ENCODE data around the gene TARP.

TARP gene

GRCh38 chr7:38312821-38313220 is 39.4 kb upstream of the TARP start:
- Histone ChIP-seq H3K9ac (ENCODE audit: low read depth, low read length) (no peak overlapping the region), H3K27me3 (ENCODE audit: insufficient read depth, low read length) (no peaks in the 10 kb centered on the region), H3K27ac (ENCODE audit: low read length) (no peak overlapping the region), H3K4me1 (ENCODE audit: insufficient read depth, low read length) (no peaks in the 10 kb centered on the region), H3K4me3 (ENCODE audit: low read length) (no peak overlapping the region), H3K36me3 (ENCODE audit: insufficient read depth, low read depth, low read length) (no peaks in the 10 kb centered on the region), H3K9me3 (ENCODE audit: insufficient read depth, low read depth, low read length) (no peaks in the 10 kb centered on the region)

- Histone ChIP-seq H3K4me3 (ENCODE audit: low read length) (peak overlapping the region; percentile 30; the same call in 1 of the 2 replicates), H3K4me1 (ENCODE audit: insufficient read depth, low read length) (no peaks in the 10 kb centered on the region), H3K36me3 (ENCODE audit: insufficient read depth, low read depth, low read length) (no peaks in the 10 kb centered on the region), H3K27ac (ENCODE audit: low read length) (no peak overlapping the region), H3K9ac (ENCODE audit: low read depth, low read length) (no peak overlapping the region), H3K9me3 (ENCODE audit: insufficient read depth, low read depth, low read length) (no peaks in the 10 kb centered on the region), H3K27me3 (ENCODE audit: insufficient read depth, low read length) (no peaks in the 10 kb centered on the region)
Measured at GRCh38 chr7:38311329-38311937, 38.0 kb upstream of the TARP start.

- Histone ChIP-seq H3K4me1 (ENCODE audit: insufficient read depth, low read length) (no peaks in the 10 kb centered on the region), H3K27me3 (ENCODE audit: insufficient read depth, low read length) (no peaks in the 10 kb centered on the region), H3K4me3 (ENCODE audit: low read length) (no peak overlapping the region; the same call in 1 of the 2 replicates), H3K36me3 (ENCODE audit: insufficient read depth, low read depth, low read length) (no peaks in the 10 kb centered on the region), H3K27ac (ENCODE audit: low read length) (no peak overlapping the region), H3K9ac (ENCODE audit: low read depth, low read length) (no peak overlapping the region), H3K9me3 (ENCODE audit: insufficient read depth, low read depth, low read length) (no peaks in the 10 kb centered on the region)
Measured at GRCh38 chr7:38310591-38311101, 37.2 kb upstream of the TARP start.

GRCh38 chr7:38309555-38309954 is 36.1 kb upstream of the TARP start:
- Histone ChIP-seq H3K4me3 (ENCODE audit: low read length) (no peak overlapping the region), H3K4me1 (ENCODE audit: insufficient read depth, low read length) (no peaks in the 10 kb centered on the region), H3K27ac (ENCODE audit: low read length) (no peak overlapping the region), H3K36me3 (ENCODE audit: insufficient read depth, low read depth, low read length) (no peaks in the 10 kb centered on the region), H3K9me3 (ENCODE audit: insufficient read depth, low read depth, low read length) (no peaks in the 10 kb centered on the region), H3K27me3 (ENCODE audit: insufficient read depth, low read length) (no peaks in the 10 kb centered on the region), H3K9ac (ENCODE audit: low read depth, low read length) (no peak overlapping the region)

GRCh38 chr7:38308140-38308539 is 34.7 kb upstream of the TARP start:
- no peaks in the 10 kb centered on the region for H3K36me3 ChIP-seq (ENCODE audit: insufficient read depth, low read depth, low read length)
- H3K9ac ChIP-seq (ENCODE audit: low read depth, low read length): no peak overlapping the region
- H3K27me3 ChIP-seq (ENCODE audit: insufficient read depth, low read length): no peaks in the 10 kb centered on the region
- H3K9me3 ChIP-seq (ENCODE audit: insufficient read depth, low read depth, low read length): no peaks in the 10 kb centered on the region
- H3K4me3 ChIP-seq (ENCODE audit: low read length): no peak overlapping the region
- H3K4me1 ChIP-seq (ENCODE audit: insufficient read depth, low read length): no peaks in the 10 kb centered on the region
- no peak overlapping the region for H3K27ac ChIP-seq (ENCODE audit: low read length)

- H3K9ac ChIP-seq (ENCODE audit: low read depth, low read length): no peak overlapping the region
- H3K4me1 ChIP-seq (ENCODE audit: insufficient read depth, low read length): no peaks in the 10 kb centered on the region
- H3K4me3 ChIP-seq (ENCODE audit: low read length): no peak overlapping the region
- H3K9me3 ChIP-seq (ENCODE audit: insufficient read depth, low read depth, low read length): no peaks in the 10 kb centered on the region
- H3K27me3 ChIP-seq (ENCODE audit: insufficient read depth, low read length): no peaks in the 10 kb centered on the region
- no peak overlapping the region for H3K27ac ChIP-seq (ENCODE audit: low read length)
- no peaks in the 10 kb centered on the region for H3K36me3 ChIP-seq (ENCODE audit: insufficient read depth, low read depth, low read length)
Measured at GRCh38 chr7:38307640-38308039, 34.2 kb upstream of the TARP start.

- Histone ChIP-seq H3K4me3 (ENCODE audit: low read length) (no peak overlapping the region), H3K36me3 (ENCODE audit: insufficient read depth, low read depth, low read length) (no peaks in the 10 kb centered on the region), H3K9ac (ENCODE audit: low read depth, low read length) (no peak overlapping the region), H3K27ac (ENCODE audit: low read length) (no peak overlapping the region), H3K27me3 (ENCODE audit: insufficient read depth, low read length) (no peaks in the 10 kb centered on the region), H3K4me1 (ENCODE audit: insufficient read depth, low read length) (no peaks in the 10 kb centered on the region), H3K9me3 (ENCODE audit: insufficient read depth, low read depth, low read length) (no peaks in the 10 kb centered on the region)
Measured at GRCh38 chr7:38306914-38307313, 33.5 kb upstream of the TARP start.

- no peaks in the 10 kb centered on the region for H3K9me3 ChIP-seq (ENCODE audit: insufficient read depth, low read depth, low read length)
- H3K4me3 ChIP-seq (ENCODE audit: low read length): no peak overlapping the region
- no peaks in the 10 kb centered on the region for H3K4me1 ChIP-seq (ENCODE audit: insufficient read depth, low read length)
- no peaks in the 10 kb centered on the region for H3K36me3 ChIP-seq (ENCODE audit: insufficient read depth, low read depth, low read length)
- H3K27me3 ChIP-seq (ENCODE audit: insufficient read depth, low read length): no peaks in the 10 kb centered on the region
- no peak overlapping the region for H3K9ac ChIP-seq (ENCODE audit: low read depth, low read length)
- no peak overlapping the region for H3K27ac ChIP-seq (ENCODE audit: low read length)
Measured at GRCh38 chr7:38306171-38306570, 32.7 kb upstream of the TARP start.

- no peaks in the 10 kb centered on the region for H3K36me3 ChIP-seq (ENCODE audit: insufficient read depth, low read depth, low read length)
- no peaks in the 10 kb centered on the region for H3K4me1 ChIP-seq (ENCODE audit: insufficient read depth, low read length)
Measured at GRCh38 chr7:38303866-38304265, 30.4 kb upstream of the TARP start.

GRCh38 chr7:38300175-38300574 is 26.7 kb upstream of the TARP start:
- H3K36me3 ChIP-seq (ENCODE audit: insufficient read depth, low read depth, low read length): no peaks in the 10 kb centered on the region
- no peaks in the 10 kb centered on the region for H3K4me1 ChIP-seq (ENCODE audit: insufficient read depth, low read length)
- no peak overlapping the region for H3K4me3 ChIP-seq (ENCODE audit: low read length)
- no peaks in the 10 kb centered on the region for H3K27me3 ChIP-seq (ENCODE audit: insufficient read depth, low read length)
- H3K27ac ChIP-seq (ENCODE audit: low read length): no peak overlapping the region
- H3K9me3 ChIP-seq (ENCODE audit: insufficient read depth, low read depth, low read length): no peaks in the 10 kb centered on the region
- H3K9ac ChIP-seq (ENCODE audit: low read depth, low read length): no peak overlapping the region

More at GRCh38 chr7:38303866-38304265, 30.4 kb upstream of the TARP start:
- Histone ChIP-seq H3K4me3 (ENCODE audit: low read length) (no peak overlapping the region), H3K9me3 (ENCODE audit: insufficient read depth, low read depth, low read length) (no peaks in the 10 kb centered on the region), H3K27ac (ENCODE audit: low read length) (no peak overlapping the region), H3K27me3 (ENCODE audit: insufficient read depth, low read length) (no peaks in the 10 kb centered on the region), H3K9ac (ENCODE audit: low read depth, low read length) (no peak overlapping the region)

GRCh38 chr7:38299275-38299931 is 26.0 kb upstream of the TARP start:
- Histone ChIP-seq H3K27me3 (ENCODE audit: insufficient read depth, low read length) (no peaks in the 10 kb centered on the region), H3K9me3 (ENCODE audit: insufficient read depth, low read depth, low read length) (no peaks in the 10 kb centered on the region), H3K4me3 (ENCODE audit: low read length) (no peak overlapping the region), H3K9ac (ENCODE audit: low read depth, low read length) (no peak overlapping the region), H3K27ac (ENCODE audit: low read length) (no peak overlapping the region), H3K4me1 (ENCODE audit: insufficient read depth, low read length) (no peaks in the 10 kb centered on the region), H3K36me3 (ENCODE audit: insufficient read depth, low read depth, low read length) (no peaks in the 10 kb centered on the region)

All from iPS-20b (cell line).